Measurements from ENCODE around the gene PGR. TPM values are rescaled to one million over a fixed set of nuclear protein-coding genes. Genes with fewer than 3 reads are reported as not detected.

PGR gene
- total RNA-seq, 2 donors from 2014 or later: 1.6 to 2.3 TPM

- DNase-seq: no peak
- no peaks in the 10 kb centered on the region for H3K4me1 ChIP-seq
- ATAC-seq: no peak
- H3K36me3 ChIP-seq (replicated peaks in 1 of 2; ENCODE audit: insufficient read depth in 1 of 2, low read depth in 2 of 2): no peaks in the 10 kb centered on the region
- TF ChIP-seq POLR2A (IDR thresholded peaks at IDR 0.05) (no peak), CTCF (IDR thresholded peaks at IDR 0.05) (no peak)
- whole genome bisulfite sequencing, 2 donors: 21 to 31% methylated on average over 1 of the region's 1 CpG
- H3K9me3 ChIP-seq: no peaks in the 10 kb centered on the region
- H3K27ac ChIP-seq: no peak overlapping the region
- no peak overlapping the region for H3K4me3 ChIP-seq
- intact Hi-C loops (cut with DNase I): no loop called here
- no peaks in the 10 kb centered on the region for H3K27me3 ChIP-seq
Observed at GRCh38 chr11:101138245-101138930, 8.8 kb upstream of the PGR start.

GRCh38 chr11:101133190-101133589 is 3.6 kb upstream of the PGR start:
- Histone ChIP-seq H3K27me3 (peaks cover 0 to 15% of the 10 kb centered on the region in 2 donors), H3K4me3 (no peak overlapping the region), H3K27ac (no peak overlapping the region), H3K4me1 (peaks cover 16% of the 10 kb centered on the region), H3K9me3 (no peaks in the 10 kb centered on the region), H3K36me3 (replicated peaks in 1 of 2; ENCODE audit: insufficient read depth in 1 of 2, low read depth in 2 of 2) (no peaks in the 10 kb centered on the region)
- 64 to 84% methylated on average over 1 of the region's 1 CpG for WGBS, 2 donors
- intact Hi-C loops (cut with DNase I): no loop called here
- TF ChIP-seq CTCF (IDR thresholded peaks at IDR 0.05) (no peak), POLR2A (IDR thresholded peaks at IDR 0.05) (no peak)
- ATAC-seq: no peak
- DNase-seq: no peak

- intact Hi-C loops (cut with DNase I): no loop called here
- H3K36me3 ChIP-seq (replicated peaks in 1 of 2; ENCODE audit: insufficient read depth in 1 of 2, low read depth in 2 of 2): no peaks in the 10 kb centered on the region
- ATAC-seq (peak; percentile 7), DNase-seq (peak in 2 of 4 donors; percentile 2 to 7)
- H3K27me3 ChIP-seq: peaks cover 0 to 19% of the 10 kb centered on the region in 2 donors
- H3K9me3 ChIP-seq: no peaks in the 10 kb centered on the region
- H3K27ac ChIP-seq: no peak overlapping the region
- H3K4me1 ChIP-seq: peaks cover 31% of the 10 kb centered on the region
- 2% methylated on average over 14 to 38 of the region's 38 CpGs for WGBS, 2 donors
- TF ChIP-seq CTCF (IDR thresholded peaks at IDR 0.05) (no peak), POLR2A (IDR thresholded peaks at IDR 0.05) (no peak)
- no peak overlapping the region for H3K4me3 ChIP-seq
Observed at GRCh38 chr11:101128571-101129202, 926 bp downstream of the PGR start.

- Histone ChIP-seq H3K9me3 (no peaks in the 10 kb centered on the region), H3K36me3 (replicated peaks in 1 of 2; ENCODE audit: insufficient read depth in 1 of 2, low read depth in 2 of 2) (no peaks in the 10 kb centered on the region), H3K4me1 (peaks cover 31% of the 10 kb centered on the region), H3K4me3 (no peak overlapping the region), H3K27ac (no peak overlapping the region), H3K27me3 (peaks cover 0 to 19% of the 10 kb centered on the region in 2 donors)
- intact Hi-C loops (cut with DNase I): no loop called here
- no peak for TF ChIP-seq CTCF (IDR thresholded peaks at IDR 0.05)
- TF ChIP-seq POLR2A (IDR thresholded peaks at IDR 0.05): no peak
- DNase-seq (peak; percentile 4 to 24 (median 13)), ATAC-seq (peak; percentile 26)
- WGBS, 2 donors: 1% methylated on average over 73 of the region's 93 CpGs; no CpG with 5 or more reads in 1 of the 2 donors
Observed at GRCh38 chr11:101127699-101128570, 1.7 kb downstream of the PGR start.

All from body of pancreas (tissue), 4 donors.